Spleen (tissue), 7 donors: ENCODE data around the gene DNAJB6.

ENCODE experiments used
- CTCF ChIP-seq, 11 experiments: fragments of 200-600 bp in 7 of 11; fragments of 450-650 bp in 4 of 11; sonication (generic) in 4 of 11; IDR thresholded peaks in 8 of 11; conservative IDR thresholded peaks in 3 of 11; 1 replicate in 7 of 11; 2 replicates in 4 of 11; pipeline versions ENCODE4 v1.4.0 to v1.8.0; 2016 to 2021; ENCODE audit warnings: antibody characterized with exemption in 11 of 11, inconsistent platforms in 4 of 11, mild to moderate bottlenecking in 1 of 11
- POLR2A ChIP-seq, 3 donors: fragments of 450-650 bp; IDR thresholded peaks; one replicate each; pipeline ENCODE4 v1.5.1; 2017; ENCODE audit warnings: antibody characterized with exemption in 3 of 3, mild to moderate bottlenecking in 1 of 3
- donor health status: DM: no; HTN: no; CAD: no; lungs with moderate emphysema.
- donor health status: DM: no; HTN: no; CAD: no.
- donor health status: DM: no; HTN: no; CAD: no.

- no peak for TF ChIP-seq CTCF (IDR thresholded peaks at IDR 0.05 in 8 of 11, conservative IDR thresholded peaks at IDR 0.05 in 3 of 11)
- no peak for TF ChIP-seq POLR2A (IDR thresholded peaks at IDR 0.05)
Measured at GRCh38 chr7:157394246-157395191, 57.7 kb downstream of the DNAJB6 start.
